DMS79 treated with DMSO at 0.1 percent for 48 hours (cell line): Measurements from ENCODE around the gene RBBP6.
"Not testable (repeated sequence)": the region's sequence is repeated elsewhere in the genome, so short reads cannot be mapped to it uniquely, and the experiment has no call there.

ENCODE experiments used
- DNase-seq: peaks from one replicate; lab custom pipeline; 2025; lab: John Stamatoyannopoulos, UW

The RBBP6 gene

DNA sequence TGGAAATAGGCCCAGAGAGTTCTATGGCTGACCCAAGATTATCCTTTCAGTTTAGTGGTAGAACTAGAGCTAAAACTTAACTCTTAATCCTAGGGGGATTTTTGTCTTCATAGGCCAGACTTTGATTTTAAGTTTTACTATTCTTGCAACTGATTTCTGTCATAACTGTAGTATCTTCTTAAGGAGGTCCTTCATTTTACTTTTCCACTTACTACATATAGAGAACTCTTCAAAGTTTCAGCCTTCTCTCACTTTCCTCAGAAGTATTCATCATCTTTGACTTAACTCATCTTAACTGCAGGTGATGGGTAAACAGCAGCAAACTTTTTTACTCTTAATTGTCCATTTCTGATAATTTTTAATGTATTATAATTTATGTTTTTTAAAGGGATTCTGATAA lies 23.4 kb downstream of the RBBP6 start:
- no peak for DNase-seq

DNA sequence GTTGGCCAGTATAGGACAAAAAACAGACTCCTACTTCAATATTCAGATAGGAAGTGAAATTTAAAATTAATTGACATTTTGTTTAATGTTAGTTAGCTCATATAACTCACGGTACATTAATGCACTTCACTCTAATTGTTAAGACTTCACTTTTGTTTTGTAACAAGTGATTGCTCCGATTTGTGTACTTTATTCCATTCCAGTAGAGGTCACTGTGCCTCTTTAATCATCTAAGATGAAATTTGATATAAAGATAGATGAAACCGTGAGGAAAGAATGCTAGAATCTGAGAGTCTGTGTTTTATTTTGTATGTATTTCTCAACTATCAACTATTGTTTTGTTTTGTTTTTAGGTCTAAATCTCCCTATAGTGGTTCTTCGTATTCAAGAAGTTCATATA lies 29.0 kb downstream of the RBBP6 start:
- DNase-seq: no peak

DNA sequence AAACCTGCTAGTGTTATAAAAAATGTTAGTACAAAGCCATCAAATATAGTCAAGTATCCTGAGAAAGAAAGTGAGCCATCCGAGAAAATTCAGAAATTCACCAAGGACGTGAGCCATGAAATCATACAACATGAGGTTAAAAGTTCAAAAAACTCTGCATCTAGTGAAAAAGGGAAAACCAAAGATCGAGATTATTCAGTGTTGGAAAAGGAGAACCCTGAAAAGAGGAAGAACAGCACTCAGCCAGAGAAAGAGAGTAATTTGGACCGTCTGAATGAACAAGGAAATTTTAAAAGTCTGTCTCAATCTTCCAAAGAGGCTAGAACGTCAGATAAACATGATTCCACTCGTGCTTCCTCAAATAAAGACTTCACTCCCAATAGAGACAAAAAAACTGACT lies 31.7 kb downstream of the RBBP6 start:
- DNase-seq: no peak

DNA sequence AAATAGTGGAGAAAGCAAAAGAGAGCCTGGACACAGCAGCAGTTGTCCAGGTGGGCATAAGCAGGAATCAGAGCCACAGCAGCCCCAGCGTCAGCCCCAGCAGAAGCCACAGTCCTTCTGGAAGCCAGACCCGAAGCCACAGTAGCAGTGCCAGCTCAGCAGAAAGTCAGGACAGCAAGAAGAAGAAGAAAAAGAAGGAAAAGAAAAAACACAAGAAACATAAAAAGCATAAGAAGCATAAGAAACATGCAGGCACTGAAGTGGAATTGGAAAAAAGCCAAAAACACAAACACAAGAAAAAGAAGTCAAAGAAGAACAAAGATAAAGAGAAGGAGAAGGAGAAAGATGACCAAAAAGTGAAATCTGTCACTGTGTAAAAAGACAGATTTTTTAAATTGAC lies 32.7 kb downstream of the RBBP6 start:
- no peak for DNase-seq

DNA sequence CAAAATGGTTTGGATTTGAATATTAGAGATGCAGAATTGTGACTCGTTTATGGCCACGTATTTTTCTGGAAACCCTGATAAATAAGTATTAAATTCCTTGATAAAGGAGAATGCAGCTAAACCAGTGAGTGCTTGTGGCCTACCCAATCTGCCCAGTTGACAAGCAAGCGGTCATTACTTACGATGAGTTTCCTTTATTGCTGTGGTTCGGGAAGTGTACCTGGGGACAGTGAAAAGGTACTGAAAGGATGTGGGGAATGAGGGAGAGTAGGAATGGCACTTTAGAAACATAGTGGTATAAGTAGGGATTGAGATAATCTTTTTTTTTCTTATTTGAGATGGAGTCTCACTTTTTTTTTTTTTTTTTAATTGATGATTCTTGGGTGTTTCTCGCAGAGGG lies 33.8 kb downstream of the RBBP6 start:
- no peak for DNase-seq

DNA sequence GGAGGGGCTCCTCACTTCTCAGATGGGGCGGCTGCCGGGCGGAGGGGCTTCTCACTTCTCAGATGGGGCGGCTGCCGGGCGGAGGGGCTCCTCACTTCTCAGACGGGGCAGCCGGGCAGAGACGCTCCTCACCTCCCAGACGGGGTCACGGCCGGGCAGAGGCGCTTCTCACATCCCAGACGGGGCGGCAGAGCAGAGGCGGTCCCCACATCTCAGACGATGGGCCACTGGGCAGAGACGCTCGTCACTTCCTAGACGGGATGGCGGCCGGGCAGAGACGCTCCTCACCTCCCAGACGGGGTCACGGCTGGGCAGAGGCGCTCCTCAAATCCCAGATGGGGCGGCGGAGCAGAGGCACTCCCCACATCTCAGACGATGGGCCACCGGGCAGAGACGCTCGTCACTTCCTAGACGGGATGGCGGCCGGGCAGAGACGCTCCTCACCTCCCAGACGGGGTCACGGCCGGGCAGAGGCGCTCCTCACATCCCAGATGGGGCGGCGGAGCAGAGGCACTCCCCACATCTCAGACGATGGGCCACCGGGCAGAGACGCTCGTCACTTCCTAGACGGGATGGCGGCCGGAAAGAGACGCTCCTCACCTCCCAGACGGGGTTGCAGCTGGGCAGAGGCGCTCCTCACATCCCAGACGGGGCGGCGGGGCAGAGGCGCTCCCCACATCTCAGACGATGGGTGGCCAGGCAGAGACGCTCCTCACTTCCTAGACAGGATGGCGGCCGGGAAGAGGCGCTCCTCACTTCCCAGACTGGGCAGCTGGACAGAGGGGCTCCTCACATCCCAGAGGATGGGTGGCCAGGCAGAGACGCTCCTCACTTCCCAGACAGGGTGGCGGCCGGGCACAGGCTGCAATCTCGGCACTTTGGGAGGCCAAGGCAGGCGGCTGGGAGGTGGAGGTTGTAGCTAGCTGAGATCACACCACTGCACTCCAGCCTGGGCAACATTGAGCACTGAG lies 35.4 kb downstream of the RBBP6 start:
- DNase-seq: not testable (repeated sequence)

DNA sequence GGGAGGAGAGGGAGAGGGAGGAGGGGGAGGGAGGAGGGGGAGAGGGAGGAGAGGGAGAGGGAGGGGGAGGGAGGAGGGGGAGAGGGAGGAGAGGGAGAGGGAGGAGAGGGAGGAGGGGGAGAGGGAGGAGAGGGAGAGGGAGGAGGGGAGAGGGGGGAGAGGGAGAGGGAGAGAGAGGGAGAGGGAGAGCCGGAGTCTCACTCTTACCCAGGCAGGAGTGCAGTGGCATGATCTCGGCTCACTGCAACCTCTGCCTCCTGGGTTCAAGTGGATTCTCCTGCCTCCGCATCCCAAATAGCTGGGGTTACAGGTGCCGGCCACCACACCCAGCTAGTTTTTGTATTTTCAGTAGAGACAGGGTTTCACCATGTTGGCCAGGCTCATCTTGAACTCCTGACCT lies 36.4 kb downstream of the RBBP6 start:
- DNase-seq: not testable (repeated sequence)

DNA sequence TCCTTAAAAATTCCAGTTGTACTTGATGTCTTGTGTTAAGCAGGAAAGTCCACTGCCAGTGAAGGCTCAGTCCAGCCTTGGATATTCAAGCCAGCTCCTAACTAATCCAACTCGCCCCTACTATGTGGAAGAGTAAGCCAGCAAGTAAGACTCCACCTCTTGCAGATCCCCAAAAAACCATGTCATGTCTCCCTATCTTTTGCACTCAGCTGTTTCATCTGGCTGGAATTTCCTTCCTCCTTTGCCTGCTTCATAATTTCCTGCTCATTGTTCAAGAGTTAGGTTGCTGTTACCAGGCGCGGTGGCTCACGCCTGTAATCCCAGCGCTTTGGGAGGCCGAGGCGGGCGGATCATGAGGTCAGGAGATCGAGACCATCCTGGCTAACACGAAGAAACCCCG lies 37.8 kb downstream of the RBBP6 start:
- DNase-seq: no peak

DNA sequence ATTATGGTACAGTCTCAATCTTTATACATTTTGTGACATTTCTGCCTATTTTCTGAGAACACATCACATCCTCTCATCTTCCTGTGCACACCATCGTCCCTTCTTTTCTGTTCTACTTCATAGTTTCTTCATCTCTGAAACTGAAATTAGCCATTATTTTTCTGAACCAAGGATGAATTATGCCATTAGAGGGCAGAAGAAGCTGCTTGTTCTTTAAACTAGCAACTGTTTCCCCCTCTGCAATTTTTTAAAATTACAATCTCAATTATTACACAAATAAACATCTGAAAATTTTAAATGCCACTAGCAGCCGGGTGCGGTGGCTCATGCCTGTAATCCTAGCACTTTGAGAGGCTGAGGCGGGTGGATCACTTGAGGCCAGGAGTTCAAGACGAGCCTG lies 41.3 kb downstream of the RBBP6 start:
- no peak for DNase-seq

DNA sequence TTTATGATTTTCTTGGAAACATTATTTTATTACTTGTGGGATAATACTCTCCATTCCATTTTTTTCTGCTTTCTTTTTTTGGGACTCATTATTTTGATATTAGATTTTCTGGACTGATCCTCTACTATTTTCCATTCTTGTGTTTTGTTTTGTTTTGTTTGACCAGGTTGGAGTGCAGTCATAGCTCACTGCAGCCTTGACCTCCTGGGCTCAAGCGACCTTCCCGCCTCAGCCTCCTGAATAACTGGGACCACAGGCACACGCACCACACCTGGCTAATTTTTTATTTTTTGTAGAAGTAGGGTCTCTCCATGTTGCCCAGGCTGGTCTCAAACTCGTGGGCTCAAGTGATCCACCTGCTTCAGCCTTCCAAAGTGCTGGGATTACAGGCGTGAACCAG lies 44.1 kb downstream of the RBBP6 start:
- DNase-seq: no peak

DNA sequence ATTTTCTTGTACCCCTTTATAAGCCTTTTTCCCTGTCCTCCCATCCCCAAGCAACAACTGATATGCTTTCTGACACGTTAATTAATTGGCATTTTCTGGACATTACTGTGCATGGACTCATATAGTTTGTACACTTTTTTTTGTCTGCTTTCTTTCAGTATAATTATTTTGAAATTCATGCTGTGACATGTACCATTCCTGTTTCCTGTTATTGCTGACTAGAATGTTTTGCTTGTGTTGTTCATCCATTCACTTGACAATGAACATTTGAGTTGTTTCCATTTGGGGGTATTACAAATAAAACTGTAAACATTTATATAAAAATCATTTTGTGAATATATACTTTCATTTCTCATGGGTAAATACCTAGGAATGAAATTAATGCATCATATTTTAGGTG lies 50.6 kb downstream of the RBBP6 start:
- no peak for DNase-seq

DNA sequence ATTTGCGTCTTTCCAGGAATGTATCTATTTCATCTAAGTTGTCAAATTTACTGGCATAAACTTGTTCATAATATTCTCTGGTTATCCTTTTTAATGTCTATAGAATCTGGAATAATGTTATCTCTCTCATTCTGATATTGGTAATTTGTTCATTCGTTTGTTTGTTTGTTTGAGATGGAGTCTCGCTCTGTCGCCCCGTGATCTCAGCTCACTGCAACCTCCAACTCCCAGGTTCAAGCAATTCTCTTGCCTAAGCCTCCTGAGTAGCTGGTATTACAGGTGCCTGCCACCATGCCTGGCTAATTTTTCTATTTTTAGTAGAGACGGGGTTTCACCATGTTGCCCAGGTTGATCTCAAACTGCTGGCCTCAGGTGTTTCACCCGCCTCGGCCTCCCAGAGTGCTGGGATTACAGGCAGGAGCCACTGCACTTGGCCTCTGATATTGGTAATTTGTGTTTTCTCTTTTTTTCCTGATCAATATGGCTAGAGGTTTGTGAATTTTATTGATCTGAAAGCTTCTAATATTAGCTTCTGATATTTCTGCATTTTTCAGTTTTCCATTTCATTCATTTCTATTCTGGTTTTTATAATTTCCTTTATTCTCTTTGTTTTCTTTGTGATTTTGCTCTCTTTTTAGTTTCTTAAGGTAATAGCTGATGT lies 59.5 kb downstream of the RBBP6 start:
- DNase-seq: no peak

DNA sequence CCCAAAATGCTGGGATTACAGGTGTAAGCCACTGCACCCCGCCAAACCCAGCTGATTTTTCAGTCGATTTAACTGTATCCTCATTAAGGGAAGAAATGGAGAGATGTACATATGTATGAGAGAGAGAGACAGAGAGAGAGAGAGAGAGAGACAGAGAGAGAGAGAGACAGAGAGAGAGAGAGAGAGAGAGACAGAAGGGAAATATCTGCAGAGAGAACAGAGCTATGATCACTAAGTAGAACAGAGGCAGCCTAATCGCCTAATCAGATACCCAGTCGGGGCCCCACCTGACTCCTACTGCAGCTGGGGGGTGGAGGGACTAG lies 70.0 kb downstream of the RBBP6 start:
- no peak for DNase-seq

DNA sequence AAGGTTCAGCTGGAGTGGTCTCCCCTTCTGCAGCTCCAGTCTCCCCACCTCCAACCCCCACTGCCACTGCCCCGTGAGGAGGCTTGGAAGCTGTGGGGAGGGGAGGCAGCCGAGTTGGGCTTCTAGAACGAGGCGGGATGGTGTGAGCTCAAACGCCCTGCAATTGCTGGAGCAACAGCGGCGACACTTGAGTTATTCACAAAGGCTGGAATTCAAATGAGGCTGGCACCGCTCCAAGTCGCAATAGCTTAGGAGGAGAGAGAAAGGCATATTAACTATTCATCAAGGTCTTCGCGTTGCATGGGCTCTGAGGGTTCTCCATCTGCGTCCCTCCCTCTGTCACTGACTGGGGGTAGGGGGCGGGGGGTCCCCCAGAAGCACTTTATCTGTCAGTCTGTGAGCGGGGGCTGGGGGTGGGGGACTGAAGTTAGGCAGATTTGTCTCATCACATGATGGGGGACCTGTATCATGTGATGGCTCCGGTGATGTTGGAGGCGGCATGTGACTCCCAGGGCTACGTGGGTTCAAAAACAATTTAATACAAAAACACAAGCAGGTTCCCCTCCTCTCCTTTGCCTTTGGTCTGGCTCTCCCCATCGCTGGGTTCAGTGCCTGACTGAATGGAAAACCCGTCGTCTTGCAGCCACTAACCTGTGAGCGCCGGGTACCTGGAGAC lies 70.5 kb downstream of the RBBP6 start:
- DNase-seq: peak; percentile 71

DNA sequence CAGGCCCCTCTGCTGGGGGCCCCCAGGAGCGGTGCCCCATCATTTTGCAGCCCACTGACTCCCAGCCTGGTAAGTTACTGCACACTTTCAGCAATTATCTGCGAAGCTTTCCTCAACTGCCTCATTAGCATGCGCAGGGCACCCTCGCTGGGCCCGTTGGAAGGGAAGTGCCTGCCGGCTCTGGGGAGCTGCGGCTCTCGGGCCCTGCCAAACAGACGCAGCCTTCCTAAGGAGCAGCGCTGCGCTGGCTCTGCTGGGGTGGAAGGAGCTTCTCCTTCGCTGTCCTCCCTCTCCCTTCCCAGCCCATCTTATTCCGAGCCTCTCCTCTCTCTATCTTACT lies 71.0 kb downstream of the RBBP6 start:
- DNase-seq: peak; percentile 28

DNA sequence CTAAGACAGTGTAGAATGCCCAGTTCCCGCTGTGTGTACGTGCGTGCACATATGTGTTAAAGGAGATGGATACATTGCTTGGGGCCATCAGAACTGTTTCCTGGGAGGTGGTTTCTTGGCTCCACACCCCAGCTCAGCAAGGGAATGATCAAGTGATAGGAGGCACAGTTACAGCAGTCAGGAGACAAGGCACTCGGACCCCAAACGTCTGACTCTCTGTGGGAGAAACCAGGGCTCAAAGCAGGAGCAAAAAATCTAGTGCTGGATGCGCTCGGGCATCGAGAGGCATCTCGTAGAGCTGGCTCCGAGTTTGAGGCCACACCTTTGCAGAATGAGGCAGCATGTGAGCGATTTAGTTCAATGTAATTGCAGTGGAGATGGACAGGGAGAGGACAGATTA lies 71.9 kb downstream of the RBBP6 start:
- no peak for DNase-seq

DNA sequence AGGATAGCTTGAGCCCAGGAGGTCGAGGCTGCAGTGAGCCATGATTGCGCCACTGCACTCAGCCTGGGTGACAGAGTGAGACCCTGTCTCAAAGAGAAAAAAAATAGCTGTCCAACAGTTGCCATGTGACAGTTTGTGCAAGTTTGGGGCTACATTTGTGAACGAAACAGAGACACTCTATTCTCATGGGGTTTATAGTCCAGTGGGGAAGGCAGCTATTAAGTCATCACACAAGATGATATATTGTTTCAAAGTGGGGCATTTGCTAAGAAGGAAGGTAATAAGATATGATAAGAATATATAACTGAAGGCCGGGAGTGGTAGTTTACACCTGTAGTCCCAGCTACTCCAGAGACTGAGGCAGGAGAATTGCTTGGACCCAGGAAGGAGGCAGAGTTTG lies 73.3 kb downstream of the RBBP6 start:
- DNase-seq: no peak

DNA sequence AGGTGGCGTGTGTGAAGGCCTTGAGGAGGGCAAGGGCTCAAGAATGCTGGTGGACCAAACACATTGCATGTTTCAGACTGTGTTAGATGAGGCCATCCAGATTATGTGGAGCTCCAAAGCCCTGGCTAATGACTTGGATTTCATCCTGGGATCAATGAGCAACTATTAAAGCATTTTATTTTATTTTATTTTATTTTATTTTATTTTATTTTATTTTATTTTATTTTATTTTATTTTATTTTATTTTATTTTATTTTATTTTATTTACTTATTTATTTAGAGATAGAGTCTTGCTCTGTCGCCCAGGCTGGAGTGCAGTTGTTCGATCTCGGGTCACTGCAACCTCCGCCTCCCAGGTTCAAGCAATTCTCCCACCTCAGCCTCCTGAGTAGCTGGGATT lies 73.9 kb downstream of the RBBP6 start:
- DNase-seq: not testable (repeated sequence)

DNA sequence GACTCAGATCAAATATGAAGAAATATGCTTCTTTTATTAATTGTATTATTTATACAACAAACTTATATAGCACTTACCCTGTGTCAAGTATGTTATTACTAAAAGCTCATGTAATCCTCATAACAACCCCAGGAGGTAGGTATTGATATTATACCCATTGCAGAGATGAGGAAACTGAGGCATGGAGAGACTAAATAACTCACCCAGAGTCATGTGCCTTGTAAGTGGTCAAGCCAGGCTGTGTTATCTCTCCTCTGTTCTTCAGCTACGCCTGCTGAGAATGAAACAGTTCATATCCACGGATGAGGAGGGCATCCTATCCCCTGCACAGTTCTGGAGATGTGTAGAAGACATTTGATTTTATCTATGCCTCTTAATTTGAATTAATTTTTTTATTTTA lies 78.1 kb downstream of the RBBP6 start:
- DNase-seq: no peak
